Heart left ventricle (tissue), 16 donors: ENCODE measurements around the gene RAPGEF5. TPM values are rescaled to one million over a fixed set of nuclear protein-coding genes. Genes with fewer than 3 reads are reported as not detected.
A peak's percentile ranks its signal among the peaks of the same experiment; 100 is the strongest.
"Not testable (repeated sequence)": the region's sequence is repeated elsewhere in the genome, so short reads cannot be mapped to it uniquely, and the experiment has no call there.

ENCODE experiments used
- ATAC-seq, 4 donors: fragments of 200-7000 bp; cut with Tn5 transposase; one replicate each; pipeline ENCODE4 v1.9.1; 2020 to 2022; ENCODE audit warnings: moderate library complexity in 4 of 4, mild to moderate bottlenecking in 3 of 4, moderate number of reproducible peaks in 1 of 4
- DNase-seq, 5 donors: peaks; one replicate each; pipeline ENCODE4 v3.0.0-alpha.2; 2020
- H3K27ac ChIP-seq, 12 donors: fragments of 200-600 bp; sonication (generic) in 4 of 12; one replicate each; pipeline versions ENCODE4 v1.5.0 to v1.8.0; 2016 to 2022; ENCODE audit warnings: mild to moderate bottlenecking in 2 of 12
- H3K27me3 ChIP-seq, 9 donors: fragments of 200-600 bp; sonication (generic) in 2 of 9; one replicate each; pipeline versions ENCODE4 v1.5.1 to v1.8.0; 2016 to 2022; ENCODE audit warnings: mild to moderate bottlenecking in 3 of 9
- H3K36me3 ChIP-seq, 9 donors: fragments of 200-600 bp; sonication (generic) in 2 of 9; one replicate each; pipeline versions ENCODE4 v1.5.0 to v1.8.0; 2018 to 2022; ENCODE audit warnings: mild to moderate bottlenecking in 2 of 9
- H3K4me1 ChIP-seq, 12 donors: fragments of 200-600 bp; sonication (generic) in 4 of 12; one replicate each; pipeline versions ENCODE4 v1.5.0 to v1.8.0; 2016 to 2022; ENCODE audit warnings: mild to moderate bottlenecking in 3 of 12
- H3K4me3 ChIP-seq, 12 donors: fragments of 200-600 bp; sonication (generic) in 4 of 12; one replicate each; pipeline versions ENCODE4 v1.5.0 to v1.8.0; 2017 to 2022; ENCODE audit warnings: mild to moderate bottlenecking in 9 of 12, moderate library complexity in 4 of 12
- H3K9me3 ChIP-seq, 12 donors: fragments of 200-600 bp; sonication (generic) in 4 of 12; one replicate each; pipeline versions ENCODE4 v1.5.0 to v1.8.0; 2016 to 2022; ENCODE audit warnings: mild to moderate bottlenecking in 1 of 12
- POLR2A ChIP-seq, 2 donors: fragments of 450-650 bp; IDR thresholded peaks; one replicate each; pipeline ENCODE4 v1.6.1; 2017; ENCODE audit warnings: antibody characterized with exemption in 2 of 2, mild to moderate bottlenecking in 2 of 2, moderate library complexity in 2 of 2
- WGBS, 4 donors: extraction: QIAGEN DNeasy Blood & Tissue Kit in 2 of 4; methylation state at CpG; one replicate each; pipeline versions ENCODE4 v1.1.5 to v1.1.7; 2013 to 2018; 5-methylcytosine and 5-hydroxymethylcytosine counted together
- intact Hi-C, 10 donors: fragments of 100-400 bp; cut with DNase I; formaldehyde crosslinking; loops; one replicate each; pipeline versions ENCODE4 v1.11.1 to v1.14.2; 2022
- polyA plus RNA-seq, 2 donors: library from polyadenylated mRNA; stranded (reverse); fragments of 200-250 nt; gene quantifications; one replicate each; pipeline ENCODE4 v1.2.3, GENCODE V29; 2013
- total RNA-seq, 9 donors: library from RNA; depleted of rRNA in 2 of 9; stranded (reverse); fragments of >200 nt in 2 of 9; fragmentation: NEBNext Ultra II Directional in 3 of 9; extraction: Animal tissue kit (Norgen Biotek cat#: 25700) in 3 of 9; gene quantifications; one replicate each; pipeline versions ENCODE4 v1.1.0 to v1.2.4, GENCODE V29; 2016 to 2023
- TF ChIP-seq, protein P1 (sequence below), 12 donors: fragments of 200-600 bp; sonication (generic) in 4 of 12; IDR thresholded peaks; one replicate each; pipeline versions ENCODE4 v1.5.0 to v1.8.0; 2018 to 2022; ENCODE audit warnings: antibody characterized with exemption in 12 of 12, mild to moderate bottlenecking in 5 of 12
- donor health status: ischemic (EF 13 %, LVEDD 7.1; RV severe dilation, severe dysfunction).
- donor health status: healthy with polysubstance abuse.
- donor health status: DM: no; HTN: yes; CAD: no.
- donor health status: DM: no; HTN: no; CAD: no.
- donor health status: ischemic (EF 25% LVEDD 6.9; RV normal size, moderate dysfunction).
- donor health status: ischemic (EF 25% LVEDD 5.7; RV mildly dilated, moderate dysfunction).
- donor health status: healthy.
- donor health status: DM: yes; HTN: yes; CAD: no.
- donor health status: ischemic (EF 35%, LVEDD 5.7; RV mildly dilated, moderate dysfunction).
- donor health status: nonischemic (EF 11% LVEDD 7.7; RV severe dilation, severe dysfunction).
- donor health status: DM: yes; HTN: yes; CAD: no.
- donor health status: PGD.
- donor health status: ischemic (EF 29% LVEDD 5.4; RV normal size, mild dysfunction).
- donor health status: nonischemic (EF 23%, LVEDD 6.1; RV moderate dilation, normal function).

The RAPGEF5 gene
- total and polyA plus RNA-seq, 11 donors, result 3.9 to 37.9 (median 15.3) TPM

DNA sequence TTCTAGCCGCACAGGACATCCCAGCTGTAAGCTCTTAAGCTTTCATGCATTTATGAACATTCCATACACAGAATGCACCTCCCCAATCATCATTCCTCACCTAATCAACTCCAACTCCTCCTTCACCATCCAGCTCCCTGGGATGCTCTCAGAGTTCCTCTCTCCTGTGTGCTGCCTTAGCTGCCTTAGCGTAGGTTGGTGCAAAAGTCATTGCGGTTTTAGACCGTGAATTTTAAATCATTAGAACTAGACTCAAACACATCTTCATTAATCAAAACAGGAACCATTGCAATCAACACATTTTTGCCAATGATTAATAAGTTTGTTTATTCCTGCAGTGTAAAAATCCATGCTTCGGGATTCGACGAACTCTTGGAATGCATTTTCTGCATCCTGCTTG lies 251.4 kb downstream of the RAPGEF5 start:
- H3K4me1 ChIP-seq, result peaks cover 0 to 10% (median 0%) of the 10 kb centered on the region in 12 donors
- no peak overlapping the region for H3K27ac ChIP-seq
- no peak for ATAC-seq
- no peak for DNase-seq
- H3K27me3 ChIP-seq, result peaks cover 0 to 5% (median 0%) of the 10 kb centered on the region in 9 donors
- H3K9me3 ChIP-seq, result no peaks in the 10 kb centered on the region
- H3K36me3 ChIP-seq, result no peaks in the 10 kb centered on the region
- H3K4me3 ChIP-seq, result no peak overlapping the region
- 94 to 97% (median 96%) methylated on average over 7 of the region's 7 CpGs for WGBS, 4 donors
- intact Hi-C loops, result loop anchor here in 2 of 10 donors (5.0 to 10.0 kb wide), 2 partner anchors 189 to 952 kb away; no protein-coding TSS in a partner anchor
- TF ChIP-seq, protein P1, sequence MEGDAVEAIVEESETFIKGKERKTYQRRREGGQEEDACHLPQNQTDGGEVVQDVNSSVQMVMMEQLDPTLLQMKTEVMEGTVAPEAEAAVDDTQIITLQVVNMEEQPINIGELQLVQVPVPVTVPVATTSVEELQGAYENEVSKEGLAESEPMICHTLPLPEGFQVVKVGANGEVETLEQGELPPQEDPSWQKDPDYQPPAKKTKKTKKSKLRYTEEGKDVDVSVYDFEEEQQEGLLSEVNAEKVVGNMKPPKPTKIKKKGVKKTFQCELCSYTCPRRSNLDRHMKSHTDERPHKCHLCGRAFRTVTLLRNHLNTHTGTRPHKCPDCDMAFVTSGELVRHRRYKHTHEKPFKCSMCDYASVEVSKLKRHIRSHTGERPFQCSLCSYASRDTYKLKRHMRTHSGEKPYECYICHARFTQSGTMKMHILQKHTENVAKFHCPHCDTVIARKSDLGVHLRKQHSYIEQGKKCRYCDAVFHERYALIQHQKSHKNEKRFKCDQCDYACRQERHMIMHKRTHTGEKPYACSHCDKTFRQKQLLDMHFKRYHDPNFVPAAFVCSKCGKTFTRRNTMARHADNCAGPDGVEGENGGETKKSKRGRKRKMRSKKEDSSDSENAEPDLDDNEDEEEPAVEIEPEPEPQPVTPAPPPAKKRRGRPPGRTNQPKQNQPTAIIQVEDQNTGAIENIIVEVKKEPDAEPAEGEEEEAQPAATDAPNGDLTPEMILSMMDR (IDR thresholded peaks at IDR 0.05), result no peak
- no peak for TF ChIP-seq POLR2A (IDR thresholded peaks at IDR 0.05)

DNA sequence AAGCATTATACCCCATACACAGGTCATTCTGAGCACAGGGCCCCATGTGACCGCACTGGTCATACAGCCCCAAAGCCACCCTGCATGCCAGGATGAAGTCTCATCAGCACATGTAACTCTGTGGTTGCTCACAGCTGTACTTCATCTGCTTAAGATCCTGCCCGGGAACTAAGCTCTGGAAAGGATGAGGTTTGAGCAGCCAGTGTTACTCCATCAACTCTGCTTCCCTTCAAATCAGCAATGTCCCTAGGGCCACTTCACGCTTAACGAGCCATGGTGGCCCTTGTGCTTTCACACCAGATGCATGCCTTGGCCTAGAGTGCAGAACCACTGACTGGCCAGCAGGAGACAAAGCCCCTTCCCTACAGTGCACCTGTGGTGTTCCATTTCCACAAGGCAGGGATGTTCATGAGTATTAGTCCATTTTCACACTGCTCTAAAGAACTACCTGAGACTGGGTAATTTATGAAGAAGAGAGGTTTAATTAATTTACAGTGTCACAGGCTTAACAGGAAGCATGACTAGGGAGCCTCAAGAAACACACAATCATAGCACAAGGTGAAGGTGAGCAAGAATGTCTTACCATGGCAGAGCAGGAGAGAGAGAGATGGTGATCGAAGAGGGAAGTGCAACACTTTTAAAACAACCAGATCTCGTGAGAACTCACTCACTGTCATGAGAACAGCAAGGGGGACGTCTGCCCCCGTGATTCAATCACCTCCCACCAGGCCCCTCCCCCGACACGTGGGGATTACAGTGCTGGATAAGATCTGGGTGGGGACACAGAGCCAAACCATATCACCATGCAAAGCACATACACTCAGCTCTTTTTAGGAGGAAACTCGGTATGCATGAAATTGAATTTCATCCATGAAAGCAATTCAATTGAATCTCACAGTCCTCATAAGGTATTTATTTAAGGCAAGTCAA lies 262.3 kb downstream of the RAPGEF5 start:
- no peak overlapping the region for H3K27ac ChIP-seq
- DNase-seq (no peak), ATAC-seq (peak in 2 of 4 donors; percentile 26 to 51)
- no peaks in the 10 kb centered on the region for H3K9me3 ChIP-seq
- H3K36me3 ChIP-seq, result no peaks in the 10 kb centered on the region
- no peaks in the 10 kb centered on the region for H3K27me3 ChIP-seq
- TF ChIP-seq, protein P1 (IDR thresholded peaks at IDR 0.05), result peak in 1 of 12 donors; percentile 7
- TF ChIP-seq POLR2A (IDR thresholded peaks at IDR 0.05), result no peak
- 68 to 79% (median 71%) methylated on average over 11 of the region's 11 CpGs for WGBS, 4 donors
- intact Hi-C loops, result no loop called here
- H3K4me1 ChIP-seq, result peaks cover 0 to 20% (median 6%) of the 10 kb centered on the region in 12 donors
- H3K4me3 ChIP-seq, result no peak overlapping the region

DNA sequence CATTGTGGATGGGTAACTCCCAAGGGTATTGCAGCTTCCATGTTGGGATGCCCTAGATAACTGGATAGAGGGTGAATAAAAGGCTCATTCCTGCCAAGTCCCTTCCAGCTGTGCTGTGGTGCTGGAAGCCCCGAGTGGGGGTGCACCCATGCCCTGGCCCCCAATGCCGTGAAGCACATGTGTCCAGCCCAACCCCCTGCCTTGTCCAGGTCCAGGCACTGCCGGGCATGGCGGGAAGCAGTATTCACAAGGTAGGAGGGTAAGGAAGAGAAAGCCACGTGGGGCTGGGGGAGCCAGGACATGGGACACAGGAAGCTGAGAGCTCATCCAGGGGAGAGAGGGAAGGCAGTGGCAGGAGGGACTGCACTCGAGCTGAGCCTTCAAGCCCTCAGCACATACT lies 263.0 kb downstream of the RAPGEF5 start:
- Histone ChIP-seq H3K9me3 (no peaks in the 10 kb centered on the region), H3K27ac (no peak overlapping the region), H3K4me1 (peaks cover 0 to 23% (median 7%) of the 10 kb centered on the region in 12 donors), H3K36me3 (no peaks in the 10 kb centered on the region), H3K4me3 (no peak overlapping the region), H3K27me3 (no peaks in the 10 kb centered on the region)
- 49 to 80% (median 71%) methylated on average over 3 to 6 of the region's 6 CpGs for WGBS, 4 donors
- intact Hi-C loops, result no loop called here
- no peak for ATAC-seq
- TF ChIP-seq, protein P1 (IDR thresholded peaks at IDR 0.05), result no peak
- TF ChIP-seq POLR2A (IDR thresholded peaks at IDR 0.05), result no peak
- DNase-seq, result no peak

DNA sequence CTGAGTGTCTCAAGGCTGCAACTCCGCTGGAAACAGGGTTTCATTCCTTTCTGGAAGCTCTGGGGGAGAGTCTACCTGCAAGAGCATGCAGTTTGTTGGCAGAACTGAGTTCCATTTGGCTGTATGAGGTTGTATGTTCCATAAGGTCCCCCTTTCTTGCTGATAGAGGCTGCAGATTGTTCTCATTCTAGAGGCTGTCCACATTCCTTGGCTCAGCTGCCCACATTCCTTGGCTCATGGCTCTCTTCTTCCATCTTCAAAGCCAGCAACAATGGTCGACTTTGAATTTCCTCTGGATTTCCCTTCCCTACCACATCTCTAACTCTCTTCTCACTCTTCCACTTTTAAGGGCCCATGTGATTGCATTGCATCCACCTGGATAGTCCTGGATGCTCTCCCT lies 264.0 kb downstream of the RAPGEF5 start:
- intact Hi-C loops, result no loop called here
- peak in 1 of 4 donors; percentile 29 for ATAC-seq
- DNase-seq, result no peak
- Histone ChIP-seq H3K9me3 (no peaks in the 10 kb centered on the region), H3K4me3 (no peak overlapping the region), H3K27ac (no peak overlapping the region), H3K27me3 (no peaks in the 10 kb centered on the region), H3K36me3 (no peaks in the 10 kb centered on the region), H3K4me1 (peaks cover 0 to 24% (median 7%) of the 10 kb centered on the region in 12 donors)
- TF ChIP-seq, protein P1 (IDR thresholded peaks at IDR 0.05), result no peak
- TF ChIP-seq POLR2A (IDR thresholded peaks at IDR 0.05), result no peak
- 36 to 51% (median 44%) methylated on average over 2 of the region's 2 CpGs for WGBS, 4 donors

DNA sequence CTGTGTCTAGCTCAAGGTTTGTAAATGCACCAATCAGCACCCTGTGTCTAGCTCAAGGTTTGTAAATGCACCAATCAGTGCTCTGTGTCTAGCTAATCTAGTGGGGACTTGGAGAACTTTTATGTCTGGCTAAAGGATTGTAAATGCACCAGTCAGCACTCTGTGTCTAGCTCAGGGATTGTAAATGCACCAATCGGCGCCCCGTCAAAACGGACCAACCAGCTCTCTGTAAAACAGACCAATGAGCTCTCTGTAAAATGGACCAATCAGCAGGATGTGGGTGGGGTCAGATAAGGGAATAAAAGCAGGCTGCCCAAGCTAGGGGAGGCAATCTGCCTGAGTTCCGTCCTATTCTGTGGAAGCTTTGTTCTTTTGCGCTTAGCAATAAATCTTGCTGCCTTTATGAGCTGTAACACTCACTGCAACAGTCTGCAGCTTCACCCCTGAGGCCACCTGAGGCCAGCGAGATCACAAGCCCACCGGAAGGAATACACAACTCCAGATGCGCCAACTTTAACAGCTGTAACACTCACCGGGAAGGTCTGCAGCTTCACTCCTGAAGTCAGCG lies 265.9 kb downstream of the RAPGEF5 start:
- 95 to 99% (median 97%) methylated on average over 11 of the region's 11 CpGs for WGBS, 4 donors
- H3K27me3 ChIP-seq, H3K4me3 ChIP-seq, DNase-seq, H3K27ac ChIP-seq, H3K36me3 ChIP-seq, ATAC-seq, H3K9me3 ChIP-seq, intact Hi-C loops: not testable (repeated sequence)
- peaks cover 0 to 24% (median 7%) of the 10 kb centered on the region in 12 donors for H3K4me1 ChIP-seq
